K562 (cell line): ENCODE results near the gene PAX8. TPM values are rescaled to one million over a fixed set of nuclear protein-coding genes. Genes with fewer than 3 reads are reported as not detected.

Source experiments
- ATAC-seq: fragments of 200-7000 bp; cut with Tn5 transposase; 3 replicates; pipeline ENCODE4 v1.9.1; 2020; ENCODE audit warnings: moderate library complexity
- BruUV-seq: library from RNA; stranded (reverse); fragments of 400-500 nt; replicated peaks from 2 replicates; lab custom pipeline; 2021; lab: Mats Ljungman, UMichigan
- CTCF ChIA-PET: fragments of 300-600 bp; formaldehyde crosslinking; extraction: SDS; loops from one replicate; lab custom pipeline; 2021; ENCODE audit warnings: low intra/inter-chr PET ratio; lab: Yijun Ruan, JAX
- POLR2A ChIA-PET: fragments of 300-600, 350-650 bp; sonication (Branson Sonifier 250); formaldehyde crosslinking; extraction: SDS; loops from one replicate; lab custom pipeline; 2021; ENCODE audit warnings: antibody characterized with exemption, inconsistent platforms; lab: Yijun Ruan, JAX
- DNase-seq, 4 experiments: peaks; one replicate each; pipeline versions ENCODE4 v3.0.0 to v3.0.0-alpha.2; 2011 to 2018; ENCODE audit warnings: low spot score in 3 of 4, mixed read lengths in 3 of 4; ENCODE audit errors: extremely low read depth in 1 of 4
- FAIRE-seq: peaks from 2 replicates; lab custom pipeline; 2011; peaks lifted over from hg19 to GRCh38; lab: Jason Lieb, UNC
- H2AFZ ChIP-seq: 2 replicates; pipeline ENCODE4 v1.6.0; 2011; ENCODE audit warnings: low read depth, low read length, control low read depth, inconsistent platforms
- H3K27ac ChIP-seq: fragments of 200-600 bp; 3 replicates; pipeline ENCODE4 v1.8.0; 2011; ENCODE audit warnings: low read depth, mild to moderate bottlenecking, control low read depth, inconsistent platforms, low read length, moderate library complexity, mixed read lengths; ENCODE audit errors: extremely low read depth
- H3K27me3 ChIP-seq, 2 experiments: fragments of 300-600 bp in 1 of 2; 2 replicates in 1 of 2; 3 replicates in 1 of 2; pipeline versions ENCODE4 v1.6.0 to v1.8.0; 2011; ENCODE audit warnings: inconsistent platforms in 2 of 2, low read length in 2 of 2, mild to moderate bottlenecking in 1 of 2, mixed read lengths in 1 of 2, moderate library complexity in 1 of 2; ENCODE audit not compliant: control insufficient read depth in 2 of 2, insufficient read depth in 2 of 2
- H3K36me3 ChIP-seq: fragments of 300-600 bp; 3 replicates; pipeline ENCODE4 v1.8.0; 2011; ENCODE audit warnings: mild to moderate bottlenecking, low read length, inconsistent platforms; ENCODE audit not compliant: control insufficient read depth, insufficient read depth
- H3K4me1 ChIP-seq, 2 experiments: fragments of 200-600 bp in 1 of 2; replicated peaks in 1 of 2; 2 replicates in 1 of 2; 3 replicates in 1 of 2; pipeline versions ENCODE4 v1.5.1 to v1.8.0; 2011; ENCODE audit warnings: inconsistent platforms in 2 of 2, low read length in 2 of 2, mild to moderate bottlenecking in 1 of 2, mixed read lengths in 1 of 2, moderate library complexity in 1 of 2; ENCODE audit not compliant: control insufficient read depth in 2 of 2, insufficient read depth in 2 of 2
- H3K4me2 ChIP-seq: 2 replicates; pipeline ENCODE4 v1.6.1; 2011; ENCODE audit warnings: low read length, control low read depth, inconsistent platforms, mixed read lengths; ENCODE audit not compliant: insufficient read depth
- H3K4me3 ChIP-seq: fragments of 200-600 bp; sonication (generic), shearing (Covaris generic); 2 replicates; pipeline ENCODE4 v1.5.1; 2016; ENCODE audit warnings: control low read depth, inconsistent platforms
- H3K79me2 ChIP-seq: fragments of 200-600 bp; 3 replicates; pipeline ENCODE4 v1.8.0; 2011; ENCODE audit warnings: low read length, inconsistent platforms; ENCODE audit not compliant: control insufficient read depth, insufficient read depth
- H3K9ac ChIP-seq, 2 experiments: 2 replicates each; pipeline versions ENCODE4 v1.6.0 to v1.6.1; 2011; ENCODE audit warnings: low read depth in 2 of 2, low read length in 2 of 2, control low read depth in 1 of 2, inconsistent platforms in 1 of 2, mild to moderate bottlenecking in 1 of 2, mixed read lengths in 1 of 2; ENCODE audit not compliant: insufficient read depth in 1 of 2
- H3K9me1 ChIP-seq: one replicate; pipeline ENCODE4 v1.6.0; 2011; ENCODE audit warnings: inconsistent platforms, mild to moderate bottlenecking, low read length, moderate library complexity; ENCODE audit not compliant: control insufficient read depth, insufficient read depth
- H3K9me3 ChIP-seq: replicated peaks from 2 replicates; pipeline ENCODE4 v1.5.1; 2011; ENCODE audit warnings: low read depth, low read length, inconsistent platforms; ENCODE audit not compliant: control insufficient read depth, insufficient read depth
- H4K20me1 ChIP-seq: replicated peaks from 2 replicates; pipeline ENCODE4 v1.6.1; 2011; ENCODE audit warnings: low read length, inconsistent platforms, mixed read lengths; ENCODE audit not compliant: control insufficient read depth, insufficient read depth
- ATF2 ChIP-seq: sonication (generic); formaldehyde crosslinking; IDR thresholded peaks from 2 replicates; pipeline ENCODE4 v1.8.1; 2022; ENCODE audit warnings: missing genetic modification reagents
- ATF3 ChIP-seq, 2 experiments: fragments of 450-650 bp in 1 of 2; sonication (generic) in 1 of 2; formaldehyde crosslinking in 1 of 2; IDR thresholded peaks in 1 of 2; conservative IDR thresholded peaks in 1 of 2; 2 replicates each; pipeline versions ENCODE4 v1.6.1 to v1.8.1; 2016 to 2023; ENCODE audit warnings: mild to moderate bottlenecking in 2 of 2, moderate library complexity in 2 of 2, inconsistent platforms in 1 of 2, missing genetic modification reagents in 1 of 2
- CEBPG ChIP-seq, 3 experiments: fragments of 200-800 bp in 1 of 3; sonication (Bioruptor generic) in 1 of 3; sonication (generic) in 1 of 3; formaldehyde crosslinking in 1 of 3; IDR thresholded peaks in 2 of 3; conservative IDR thresholded peaks in 1 of 3; 2 replicates each; pipeline versions ENCODE4 v1.6.1 to v1.8.0; 2016 to 2022; ENCODE audit warnings: missing compliant biosample characterization in 2 of 3, missing genetic modification characterization in 2 of 3, mild to moderate bottlenecking in 1 of 3, missing genetic modification reagents in 1 of 3
- GTF2B ChIP-seq: IDR thresholded peaks from 2 replicates; pipeline ENCODE4 v1.6.1; 2011; ENCODE audit not compliant: insufficient read length; ENCODE audit errors: extremely low read depth
- MCM7 ChIP-seq, 2 experiments: fragments of 450-650 bp; IDR thresholded peaks; 2 replicates each; pipeline ENCODE4 v1.6.1; 2016 to 2018
- ZHX1 ChIP-seq: fragments of 150-350 bp; conservative IDR thresholded peaks from 2 replicates; pipeline ENCODE4 v1.6.1; 2014; ENCODE audit warnings: low read length
- WGBS: fragments of 100-300 bp; shearing (Covaris generic); methylation state at CpG from one replicate; pipeline ENCODE4 v1.1.6; 2016; ENCODE audit warnings: low coverage, mixed read lengths; ENCODE audit not compliant: insufficient coverage; ENCODE audit errors: missing lambda C conversion rate; 5-methylcytosine and 5-hydroxymethylcytosine counted together
- in situ Hi-C: fragments of 300-500 bp; cut with MboI; formaldehyde crosslinking; loops from 4 replicates; pipeline ENCODE4 v1.15.0; 2018; ENCODE audit warnings: inconsistent platforms, mixed read lengths
- intact Hi-C: fragments of 100-400 bp; cut with micrococcal nuclease; formaldehyde crosslinking; loops from 2 replicates; pipeline ENCODE4 v1.14.2; 2022
- polyA plus RNA-seq, 8 experiments: library from polyadenylated mRNA; depleted of rRNA in 4 of 8; stranded (reverse) in 5 of 8; unstranded in 3 of 8; fragments of >200 nt; fragmentation: Nextera tagmentation in 2 of 8; fragmentation: Illumina TruSeq in 1 of 8; extraction: Ambion mirVana in 2 of 8; extraction: Trizol in 1 of 8; gene quantifications; 2 replicates each; pipeline versions ENCODE4 v1.2.1 to v1.2.3, GENCODE V29; 2011 to 2014; ENCODE audit warnings: inconsistent platforms in 1 of 8, missing spikeins in 1 of 8
- total RNA-seq, 7 experiments: library from RNA; depleted of rRNA in 6 of 7; stranded (reverse); fragments of >200 nt in 6 of 7; fragmentation: Illumina TruSeq in 2 of 7; extraction: Trizol in 2 of 7; gene quantifications; 2 replicates each; pipeline versions ENCODE4 v1.2.1 to v1.2.3, GENCODE V29; 2011 to 2021; ENCODE audit warnings: low replicate concordance in 1 of 7

PAX8 gene
- total and polyA plus RNA-seq, 9 of the 15 experiments (the other 6 are each of a cell fraction or from before 2014, with no cell fraction given), result 0.13 to 2.1 (median 0.51) TPM

- H3K9me1 ChIP-seq, result no peaks in the 10 kb centered on the region
- no peak overlapping the region for H3K4me2 ChIP-seq
- no peak overlapping the region for H3K9ac ChIP-seq
- WGBS, result 12% methylated on average over 4 of the region's 4 CpGs
- no peaks in the 10 kb centered on the region for H3K79me2 ChIP-seq
- intact Hi-C loops (loop anchor here (5.0 kb wide), 1 partner anchor 89 kb away; no protein-coding TSS in a partner anchor), in situ Hi-C loops (no loop called here)
- BruUV-seq, result no TSS peak
- H2AFZ ChIP-seq, result no peak overlapping the region
- 0 out of 5 replicates have a peak, but pooled peaks cover 0 to 4% of the 10 kb centered on the region in 2 experiments for H3K27me3 ChIP-seq
- no peak overlapping the region for H3K27ac ChIP-seq
- ATAC-seq, result no peak
- TF ChIP-seq MCM7 (IDR thresholded peaks at IDR 0.05) (no peak), ZHX1 (no peak), CEBPG (CRISPR knock-in tag; IDR thresholded peaks at IDR 0.05) (no peak), CEBPG (tag; conservative IDR thresholded peaks at IDR 0.05 in 1 of 2, IDR thresholded peaks at IDR 0.05 in 1 of 2) (0 out of 4 replicates have a peak, but pooled peaks of 1 of the 2 experiments have one; percentile 6), ATF3 (IDR thresholded peaks at IDR 0.05) (peak; percentile 79), ATF3 (CRISPR knock-in tag; conservative IDR thresholded peaks at IDR 0.05) (no peak), GTF2B (no peak), ATF2 (no peak)
- no peaks in the 10 kb centered on the region for H3K9me3 ChIP-seq
- ChIA-PET POLR2A (no interaction called here), CTCF (interaction anchor here (0.6 kb wide), 1 partner anchor 88 kb away, joined by 3 read pairs; no protein-coding TSS in a partner anchor)
- FAIRE-seq, result no peak
- H4K20me1 ChIP-seq, result no peaks in the 10 kb centered on the region
- DNase-seq, result no peak
- no peaks in the 10 kb centered on the region for H3K36me3 ChIP-seq
- H3K4me1 ChIP-seq, result peaks cover 5 to 11% of the 10 kb centered on the region in 2 experiments; a peak in 3 of 5 replicates
- H3K4me3 ChIP-seq, result no peak overlapping the region
Measured at GRCh38 chr2:113226462-113226861, 52.3 kb downstream of the PAX8 start.
